CD1c-positive myeloid dendritic cell (primary cell): Measurements from ENCODE around the gene MAPK10.

Experiments used
- DNase-seq: peaks from one replicate; pipeline ENCODE4 v3.0.0-alpha.2; 2016; ENCODE audit errors: extremely low spot score

The MAPK10 gene

GRCh38 chr4:86278126-86278525 is 81.7 kb downstream of the MAPK10 start:
- no peak for DNase-seq

GRCh38 chr4:86274642-86275041 is 85.2 kb downstream of the MAPK10 start:
- DNase-seq: no peak

GRCh38 chr4:86272669-86273068 is 87.2 kb downstream of the MAPK10 start:
- DNase-seq: no peak

- DNase-seq: no peak
Observed at GRCh38 chr4:86271057-86271456, 88.8 kb downstream of the MAPK10 start.

- no peak for DNase-seq
Observed at GRCh38 chr4:86269354-86269753, 90.5 kb downstream of the MAPK10 start.

- no peak for DNase-seq
Observed at GRCh38 chr4:86264241-86264640, 95.6 kb downstream of the MAPK10 start.

- no peak for DNase-seq
Observed at GRCh38 chr4:86261636-86262035, 98.2 kb downstream of the MAPK10 start.

- DNase-seq: no peak
Observed at GRCh38 chr4:86256086-86256485, 103.8 kb downstream of the MAPK10 start.

- no peak for DNase-seq
Observed at GRCh38 chr4:86250619-86251018, 109.2 kb downstream of the MAPK10 start.

- no peak for DNase-seq
Observed at GRCh38 chr4:86250006-86250405, 109.8 kb downstream of the MAPK10 start.

- DNase-seq: no peak
Observed at GRCh38 chr4:86249074-86249473, 110.8 kb downstream of the MAPK10 start.

GRCh38 chr4:86247906-86248305 is 111.9 kb downstream of the MAPK10 start:
- DNase-seq: no peak

- no peak for DNase-seq
Observed at GRCh38 chr4:86247320-86247719, 112.5 kb downstream of the MAPK10 start.

GRCh38 chr4:86243750-86244149 is 116.1 kb downstream of the MAPK10 start:
- DNase-seq: no peak

GRCh38 chr4:86242677-86243076 is 117.2 kb downstream of the MAPK10 start:
- DNase-seq: no peak

- no peak for DNase-seq
Observed at GRCh38 chr4:86235549-86235948, 124.3 kb downstream of the MAPK10 start.

GRCh38 chr4:86233681-86234080 is 126.2 kb downstream of the MAPK10 start:
- DNase-seq: no peak

- no peak for DNase-seq
Observed at GRCh38 chr4:86233090-86233489, 126.8 kb downstream of the MAPK10 start.

GRCh38 chr4:86223472-86223871 is 136.4 kb downstream of the MAPK10 start:
- no peak for DNase-seq

GRCh38 chr4:86221002-86221401 is 138.9 kb downstream of the MAPK10 start:
- DNase-seq: no peak

- DNase-seq: no peak
Observed at GRCh38 chr4:86220121-86220520, 139.7 kb downstream of the MAPK10 start.

GRCh38 chr4:86218746-86219473 is 140.9 kb downstream of the MAPK10 start:
- DNase-seq: no peak

GRCh38 chr4:86203176-86203575 is 156.7 kb downstream of the MAPK10 start:
- no peak for DNase-seq

GRCh38 chr4:86185659-86186058 is 174.2 kb downstream of the MAPK10 start:
- no peak for DNase-seq
